ENCODE results near the gene MAN1A1. TPM values are rescaled to one million over a fixed set of nuclear protein-coding genes. Genes with fewer than 3 reads are reported as not detected.

Gene MAN1A1
- total RNA-seq, 4 donors from 2014 or later = 210 to 247 (median 229) TPM

GRCh38 chr6:119174879-119175817, 174.4 kb downstream of the MAN1A1 start:
- ATAC-seq (ENCODE audit: low FRiP score) = peak; percentile 47
- no peak for TF ChIP-seq CTCF (IDR thresholded peaks at IDR 0.05)
- no peak for DNase-seq (ENCODE audit: low spot score)

GRCh38 chr6:119174085-119174445, 175.5 kb downstream of the MAN1A1 start:
- TF ChIP-seq CTCF (IDR thresholded peaks at IDR 0.05) = no peak
- DNase-seq (ENCODE audit: low spot score) (no peak), ATAC-seq (ENCODE audit: low FRiP score) (no peak)

GRCh38 chr6:119173249-119174084, 176.1 kb downstream of the MAN1A1 start:
- ATAC-seq (ENCODE audit: low FRiP score) (no peak), DNase-seq (ENCODE audit: low spot score) (no peak)
- TF ChIP-seq CTCF (IDR thresholded peaks at IDR 0.05) = no peak

- DNase-seq (ENCODE audit: low spot score) (no peak), ATAC-seq (ENCODE audit: low FRiP score) (no peak)
- TF ChIP-seq CTCF (IDR thresholded peaks at IDR 0.05) = no peak
Measured at GRCh38 chr6:119172824-119173223, 176.7 kb downstream of the MAN1A1 start.

- TF ChIP-seq CTCF (IDR thresholded peaks at IDR 0.05) = no peak
- ATAC-seq (ENCODE audit: low FRiP score) (no peak), DNase-seq (ENCODE audit: low spot score) (no peak)
Measured at GRCh38 chr6:119171864-119172588, 177.5 kb downstream of the MAN1A1 start.

- ATAC-seq (ENCODE audit: low FRiP score) (no peak), DNase-seq (ENCODE audit: low spot score) (no peak)
- no peak for TF ChIP-seq CTCF (IDR thresholded peaks at IDR 0.05)
Measured at GRCh38 chr6:119171088-119171841, 178.3 kb downstream of the MAN1A1 start.

Data from omental fat pad (tissue), 4 donors.